ENCODE results near the gene NXN.

Gene NXN

GRCh38 chr17:949623-950303 lies 29.8 kb downstream of the NXN start:
- no peak overlapping the region for H3K27ac ChIP-seq
- TF ChIP-seq CTCF (IDR thresholded peaks at IDR 0.05) (no peak), ZFX (IDR thresholded peaks at IDR 0.05; ENCODE audit: borderline replicate concordance) (no peak)

GRCh38 chr17:948284-948852 lies 31.2 kb downstream of the NXN start:
- no peak for TF ChIP-seq ZFX (IDR thresholded peaks at IDR 0.05; ENCODE audit: borderline replicate concordance)
- TF ChIP-seq CTCF (IDR thresholded peaks at IDR 0.05): no peak
- no peak overlapping the region for H3K27ac ChIP-seq

- H3K27ac ChIP-seq: no peak overlapping the region
- TF ChIP-seq ZFX (IDR thresholded peaks at IDR 0.05; ENCODE audit: borderline replicate concordance) (no peak), CTCF (IDR thresholded peaks at IDR 0.05) (no peak)
These were observed 32.9 kb downstream of the NXN start for GRCh38 chr17:946510-947236.

- TF ChIP-seq CTCF (IDR thresholded peaks at IDR 0.05): no peak
- TF ChIP-seq ZFX (IDR thresholded peaks at IDR 0.05; ENCODE audit: borderline replicate concordance): no peak
These were observed 33.9 kb downstream of the NXN start for GRCh38 chr17:945672-946071.

GRCh38 chr17:944266-944826 lies 35.2 kb downstream of the NXN start:
- H3K27ac ChIP-seq: no peak overlapping the region

More at GRCh38 chr17:945672-946071, 33.9 kb downstream of the NXN start:
- no peak overlapping the region for H3K27ac ChIP-seq

GRCh38 chr17:935485-935884 lies 44.1 kb downstream of the NXN start:
- TF ChIP-seq CTCF (IDR thresholded peaks at IDR 0.05): no peak
- no peak for TF ChIP-seq ZFX (IDR thresholded peaks at IDR 0.05; ENCODE audit: borderline replicate concordance)
- no peak overlapping the region for H3K27ac ChIP-seq

More at GRCh38 chr17:944266-944826, 35.2 kb downstream of the NXN start:
- TF ChIP-seq CTCF (IDR thresholded peaks at IDR 0.05) (no peak), ZFX (IDR thresholded peaks at IDR 0.05; ENCODE audit: borderline replicate concordance) (no peak)
